NCI-H460 (cell line): Measurements from ENCODE around the gene CIRBP. TPM values are rescaled to one million over a fixed set of nuclear protein-coding genes. Genes with fewer than 3 reads are reported as not detected.

Experiments
- DNase-seq: peaks from one replicate; pipeline ENCODE4 v3.0.0-alpha.2; 2016; ENCODE audit warnings: low read depth; ENCODE audit errors: extremely low read depth
- total RNA-seq: library from RNA; depleted of rRNA; stranded (reverse); fragments of >200 nt; shearing (Covaris generic); gene quantifications from 2 replicates; pipeline ENCODE4 v1.2.3, GENCODE V29; 2014

Gene CIRBP
- total RNA-seq, 1 experiment from 2014 or later: 148 TPM

DNA sequence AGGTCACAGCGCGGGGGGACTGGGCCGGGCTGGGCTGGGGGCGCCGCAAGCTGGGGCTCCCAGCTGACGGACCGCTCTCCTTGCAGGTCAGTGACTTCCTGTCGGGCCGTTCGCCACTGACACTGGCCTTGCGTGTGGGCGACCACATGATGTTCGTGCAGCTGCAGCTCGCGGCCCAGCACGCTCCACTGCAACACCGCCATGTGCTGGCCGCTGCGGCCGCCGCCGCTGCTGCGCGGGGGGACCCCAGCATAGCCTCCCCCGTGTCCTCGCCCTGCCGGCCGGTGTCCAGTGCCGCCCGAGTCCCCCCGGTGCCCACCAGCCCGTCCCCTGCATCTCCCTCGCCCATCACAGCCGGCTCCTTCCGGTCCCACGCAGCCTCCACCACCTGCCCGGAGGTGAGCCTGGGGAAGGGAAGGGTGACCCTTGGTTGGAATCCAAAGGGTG, 15.0 kb upstream of the CIRBP start:
- DNase-seq: no peak

DNA sequence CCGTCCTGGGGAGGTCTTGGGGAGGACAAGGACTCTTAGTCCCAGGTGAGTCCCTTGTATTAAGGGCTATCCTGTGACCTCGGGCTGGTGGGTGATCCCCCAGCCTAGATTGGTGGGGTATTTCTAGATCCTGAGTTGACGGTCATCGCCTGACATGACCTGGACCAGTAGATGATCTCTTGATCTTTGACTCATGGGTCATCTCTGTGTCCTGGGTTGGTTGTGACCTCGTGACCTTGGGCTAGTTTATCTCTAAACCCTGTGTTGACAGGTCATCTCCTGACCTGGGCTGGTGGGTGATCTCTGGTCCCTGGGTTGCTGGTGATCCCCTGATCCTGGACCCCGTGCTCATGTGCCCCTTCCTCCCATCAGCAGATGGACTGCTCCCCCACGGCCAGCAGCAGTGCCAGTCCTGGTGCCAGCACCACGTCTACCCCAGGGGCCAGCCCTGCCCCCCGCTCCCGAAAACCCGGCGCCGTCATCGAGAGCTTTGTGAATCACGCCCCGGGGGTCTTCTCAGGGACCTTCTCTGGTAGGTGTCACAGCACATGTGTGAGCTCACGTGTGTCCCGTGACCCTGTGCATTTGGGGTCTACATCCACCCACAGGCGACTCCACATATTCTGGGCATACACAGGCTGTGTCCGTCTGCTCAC, 14.5 kb upstream of the CIRBP start:
- DNase-seq: no peak

DNA sequence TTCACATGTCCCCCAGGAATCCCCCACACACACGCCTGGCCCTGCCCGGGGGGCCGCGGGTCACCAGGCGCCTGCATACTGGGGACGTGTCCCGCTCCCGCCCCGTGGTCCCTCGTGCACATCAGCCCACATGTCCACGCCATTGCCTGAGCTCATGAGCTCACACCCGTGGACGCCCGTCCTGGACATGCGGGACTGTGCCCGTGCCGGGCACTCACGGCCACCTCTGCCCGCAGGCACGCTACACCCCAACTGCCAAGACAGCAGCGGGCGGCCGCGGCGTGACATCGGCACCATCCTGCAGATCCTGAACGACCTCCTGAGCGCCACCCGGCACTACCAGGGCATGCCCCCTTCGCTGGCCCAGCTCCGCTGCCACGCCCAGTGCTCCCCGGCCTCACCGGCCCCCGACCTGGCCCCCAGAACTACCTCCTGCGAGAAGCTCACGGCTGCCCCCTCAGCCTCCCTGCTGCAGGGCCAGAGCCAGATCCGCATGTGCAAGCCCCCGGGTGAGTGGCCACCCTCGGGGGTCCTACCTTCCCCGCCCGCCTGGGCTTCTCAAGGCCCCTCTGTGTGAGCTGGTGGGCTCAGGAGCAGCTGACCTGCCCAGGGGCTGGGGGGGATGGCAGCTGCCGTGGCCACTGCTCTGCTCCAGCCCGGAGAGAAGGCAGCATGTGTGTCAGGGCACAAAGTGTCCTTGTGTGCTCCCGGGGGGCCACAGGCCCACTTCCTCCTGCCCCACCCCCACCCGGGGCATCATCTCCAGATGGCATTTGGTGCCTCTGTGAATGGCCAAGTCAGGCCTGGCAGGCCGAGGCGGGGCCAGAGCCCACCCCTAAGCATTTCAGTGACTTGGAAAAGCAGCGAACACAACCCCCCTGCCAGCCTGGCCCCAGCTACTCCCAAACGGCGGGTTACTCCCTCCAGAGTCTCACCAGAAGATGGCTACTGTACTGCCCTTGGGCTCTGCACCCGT, 13.7 kb upstream of the CIRBP start:
- DNase-seq: no peak

DNA sequence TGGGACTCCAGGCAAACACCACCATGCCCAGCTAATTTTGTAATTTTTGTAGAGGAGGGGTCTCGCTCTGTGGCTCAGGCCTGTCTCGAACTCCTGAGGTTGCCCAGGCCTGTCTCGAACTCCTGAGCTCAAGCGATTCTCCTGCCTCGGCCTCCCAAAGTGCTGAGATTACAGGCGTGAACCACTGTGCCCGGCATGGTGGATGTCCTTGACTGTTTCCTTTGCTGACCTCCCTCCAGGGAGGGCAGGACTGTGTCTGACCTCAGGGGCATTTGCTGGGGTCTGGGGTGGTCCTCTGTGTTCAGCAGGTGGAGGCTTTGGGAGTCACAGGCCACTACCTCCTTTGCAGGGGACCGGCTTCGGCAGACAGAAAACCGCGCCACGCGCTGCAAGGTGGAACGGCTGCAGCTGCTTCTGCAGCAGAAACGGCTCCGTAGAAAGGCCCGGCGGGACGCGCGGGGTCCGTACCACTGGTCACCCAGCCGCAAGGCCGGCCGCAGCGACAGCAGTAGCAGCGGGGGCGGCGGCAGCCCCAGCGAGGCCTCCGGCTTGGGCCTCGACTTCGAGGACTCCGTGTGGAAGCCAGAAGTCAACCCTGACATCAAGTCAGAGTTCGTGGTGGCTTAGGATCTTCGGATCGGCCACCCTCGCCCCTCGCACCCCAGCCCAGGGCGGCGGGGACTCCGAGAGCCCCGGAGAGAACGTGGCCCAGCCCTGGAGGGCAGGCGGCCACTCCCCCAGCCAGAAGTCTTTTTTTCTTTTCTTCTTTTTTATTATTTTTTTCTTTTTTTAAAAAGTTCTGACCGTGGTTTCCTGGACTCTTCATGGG, 12.3 kb upstream of the CIRBP start:
- no peak for DNase-seq

DNA sequence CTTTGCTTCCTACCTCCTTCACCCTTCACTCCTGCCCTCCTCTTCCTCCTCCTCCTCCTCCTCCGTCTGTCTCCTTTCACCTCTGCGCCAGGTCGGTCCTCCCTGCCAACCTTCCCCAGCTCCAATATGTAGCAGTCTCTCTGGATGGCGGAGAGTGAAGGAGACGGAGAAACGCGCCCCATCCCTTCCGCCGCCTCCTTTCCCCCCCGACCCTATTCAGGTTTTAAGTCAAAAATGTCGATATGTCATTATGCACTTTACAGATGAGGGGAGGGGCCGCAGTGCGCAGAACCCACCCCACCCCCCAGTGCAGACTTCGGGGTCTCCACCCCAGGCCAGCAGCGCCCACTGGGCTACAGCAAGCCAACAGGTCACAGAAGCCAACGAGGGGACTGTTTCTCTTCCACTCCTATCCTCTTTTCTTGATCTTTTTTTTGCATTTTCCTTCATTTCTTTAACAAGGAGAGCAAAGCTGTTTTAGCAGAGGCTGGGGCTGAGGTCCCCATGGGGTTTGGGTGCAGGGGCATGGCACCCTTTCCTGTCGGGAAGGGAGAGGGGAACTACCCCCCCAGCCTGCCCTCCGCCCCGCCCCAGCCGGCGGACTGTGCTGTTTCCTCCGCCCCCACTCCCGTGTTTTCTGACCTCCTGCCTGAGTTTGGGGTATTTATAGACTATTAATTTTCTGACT, 11.5 kb upstream of the CIRBP start:
- no peak for DNase-seq

DNA sequence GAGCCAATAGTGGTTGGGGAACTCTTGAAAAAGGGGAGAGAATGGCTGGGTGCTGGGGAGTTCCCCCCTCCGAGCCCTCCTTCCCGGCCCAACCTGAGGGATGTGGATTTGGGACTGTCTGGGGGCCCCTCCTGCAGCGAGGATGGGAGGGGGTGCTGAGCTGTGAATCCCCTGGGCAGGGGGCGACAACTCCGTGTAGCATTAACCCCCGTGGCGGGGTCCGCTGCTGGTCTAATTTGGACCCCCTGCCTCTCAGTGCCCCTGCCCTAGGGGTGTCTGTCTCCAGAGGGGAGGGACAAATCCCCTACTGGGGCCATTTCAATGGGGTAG, 11.0 kb upstream of the CIRBP start:
- no peak for DNase-seq

DNA sequence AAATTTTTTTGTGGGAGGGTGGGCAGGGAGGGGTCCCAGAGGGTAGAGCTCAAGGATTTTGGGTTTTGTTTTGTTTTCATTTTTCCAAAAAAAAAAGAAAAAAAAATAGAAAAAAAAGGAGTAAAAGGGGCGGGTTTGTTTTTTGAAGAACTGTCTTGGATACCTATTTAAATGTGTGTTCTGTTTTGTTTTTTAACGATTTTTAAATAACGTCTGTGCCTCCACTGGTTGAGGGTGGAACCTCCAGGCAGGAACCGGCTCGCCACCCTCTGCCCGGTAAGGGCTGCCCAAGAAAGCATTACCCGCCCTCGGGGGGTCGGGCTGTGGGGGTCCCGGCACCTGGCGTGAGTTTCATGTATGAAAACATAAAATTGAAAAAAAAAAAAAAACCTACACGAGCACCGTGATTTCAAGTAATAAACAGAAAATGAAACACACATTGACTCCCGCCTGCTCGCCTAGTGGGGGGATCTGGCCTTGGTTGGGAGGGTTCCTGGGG, 10.4 kb upstream of the CIRBP start:
- DNase-seq: no peak

DNA sequence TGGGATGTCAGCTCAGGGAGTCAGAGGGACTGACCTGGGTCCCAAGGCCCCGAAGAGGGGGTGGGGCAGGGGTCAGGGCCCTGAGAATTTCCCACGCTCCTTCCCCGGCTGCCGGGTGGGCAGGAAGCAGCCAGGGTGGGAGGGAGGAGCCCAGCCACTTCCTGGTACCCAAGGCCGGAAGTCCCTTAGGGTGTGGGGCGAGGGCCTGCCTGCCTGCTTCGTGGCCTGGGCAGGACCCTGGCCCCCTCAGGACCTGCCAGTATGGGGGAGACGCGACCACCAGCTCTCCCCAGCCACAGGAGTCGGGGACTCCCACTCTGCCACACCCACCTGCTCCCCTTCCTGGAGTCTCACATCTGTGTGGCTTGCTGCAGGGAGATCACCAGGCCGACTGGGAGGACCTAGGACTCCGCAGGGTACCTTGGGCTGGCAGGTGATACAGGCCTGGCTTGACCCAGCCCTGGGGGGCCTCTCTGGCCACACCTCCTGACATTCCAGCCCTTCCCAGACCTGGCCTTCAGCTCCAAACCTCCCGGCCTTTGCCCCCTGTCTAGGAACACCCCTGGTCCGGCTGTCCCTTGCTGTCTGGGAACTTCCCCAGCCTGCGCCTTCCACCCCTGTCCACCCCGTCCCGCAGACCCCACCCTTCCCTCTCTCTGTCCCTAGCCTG, 9.8 kb upstream of the CIRBP start:
- DNase-seq: peak; percentile 52

DNA sequence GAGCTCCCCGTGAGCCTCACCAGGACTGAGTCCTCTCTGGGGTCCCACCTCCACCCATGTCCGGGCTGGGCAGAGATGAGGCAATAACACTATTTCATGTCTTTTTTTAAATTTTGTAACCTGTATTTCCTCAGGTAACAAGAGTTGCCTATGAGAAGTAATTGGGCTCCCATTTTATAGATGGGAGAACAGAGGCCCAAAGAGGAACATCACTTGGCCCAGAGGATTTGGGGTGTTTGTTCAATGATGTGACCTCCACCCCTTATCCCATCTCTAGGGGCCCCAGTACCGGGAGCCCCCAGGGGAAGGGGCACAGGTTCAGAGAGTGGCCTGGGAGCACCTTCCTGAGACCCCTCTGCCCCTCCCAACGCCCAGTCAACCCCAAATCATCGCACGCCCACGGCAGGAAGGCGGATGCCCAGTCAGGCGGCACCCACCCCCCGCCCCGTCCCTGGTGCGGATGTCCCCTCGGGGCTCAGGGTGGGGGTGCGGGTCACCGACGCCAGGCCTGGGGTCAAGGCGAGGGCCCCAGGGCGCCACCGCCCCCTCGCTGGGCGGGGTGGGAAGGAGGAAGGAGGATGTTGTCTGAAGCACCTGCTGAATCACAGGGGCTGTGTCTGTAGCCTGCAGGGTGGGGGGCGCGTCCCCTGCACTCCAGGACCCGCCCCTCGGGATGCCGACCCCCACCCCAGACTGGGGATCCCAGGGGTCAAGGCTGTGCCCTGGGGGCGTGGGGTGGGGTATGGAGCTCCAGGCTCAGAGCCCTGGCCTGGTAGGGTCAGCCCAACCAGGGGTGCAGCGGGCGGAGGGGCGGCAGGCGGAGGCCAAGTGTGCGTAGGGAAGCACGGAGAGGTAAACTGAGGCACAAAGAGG, 9.0 kb upstream of the CIRBP start:
- no peak for DNase-seq

DNA sequence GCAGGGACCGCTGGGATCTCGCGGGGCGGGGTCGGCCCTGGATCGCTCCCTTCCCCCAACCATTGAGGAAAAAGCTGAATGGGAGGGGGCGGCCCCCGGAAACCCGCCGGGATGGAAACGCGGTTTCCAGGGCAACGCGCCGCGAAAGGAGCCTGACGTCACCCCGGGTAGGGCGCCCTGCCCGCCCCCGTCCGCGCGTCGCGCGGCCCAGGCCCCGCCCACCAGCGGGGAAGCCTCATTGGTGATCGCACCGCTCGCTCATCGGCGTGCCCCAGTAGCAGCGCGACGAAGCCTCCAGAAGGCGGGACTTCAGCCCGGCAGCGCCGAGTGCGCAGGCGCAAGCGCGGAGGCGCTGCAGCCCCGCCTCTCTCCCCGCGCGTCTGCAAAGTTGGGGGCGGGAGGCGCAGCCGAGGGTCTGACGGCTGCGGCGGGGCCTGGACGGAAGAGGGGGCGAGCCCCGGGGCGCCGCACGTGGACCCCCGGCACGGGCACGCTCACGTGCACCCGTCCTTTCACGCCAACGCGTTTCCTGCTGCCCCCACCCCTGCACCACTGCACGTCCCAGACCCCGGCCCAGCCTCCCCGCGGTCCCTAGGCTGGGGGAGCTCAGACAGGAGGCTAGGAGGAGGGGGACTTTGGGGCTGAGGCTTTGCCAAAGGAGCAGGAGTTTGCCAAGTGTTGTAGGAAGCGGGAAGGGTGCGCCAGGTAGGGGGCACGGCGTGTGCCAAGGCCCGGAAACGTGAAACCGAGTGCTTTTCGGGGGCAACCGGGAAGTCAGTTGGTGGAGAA, 8.2 kb upstream of the CIRBP start:
- DNase-seq: peak; percentile 91

DNA sequence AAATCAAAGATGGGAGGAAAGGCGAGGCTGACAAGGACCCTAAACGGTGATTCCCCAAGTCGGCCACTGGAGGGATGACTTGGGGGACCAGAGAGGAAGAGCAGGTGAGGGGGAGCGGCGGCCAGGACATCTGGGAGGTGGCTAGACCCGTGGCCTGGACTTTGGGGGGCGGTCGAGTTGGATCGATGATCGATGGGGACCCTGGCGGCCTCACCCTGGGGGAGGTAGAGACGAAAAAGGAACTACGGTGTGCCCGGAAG, 7.7 kb upstream of the CIRBP start:
- no peak for DNase-seq

DNA sequence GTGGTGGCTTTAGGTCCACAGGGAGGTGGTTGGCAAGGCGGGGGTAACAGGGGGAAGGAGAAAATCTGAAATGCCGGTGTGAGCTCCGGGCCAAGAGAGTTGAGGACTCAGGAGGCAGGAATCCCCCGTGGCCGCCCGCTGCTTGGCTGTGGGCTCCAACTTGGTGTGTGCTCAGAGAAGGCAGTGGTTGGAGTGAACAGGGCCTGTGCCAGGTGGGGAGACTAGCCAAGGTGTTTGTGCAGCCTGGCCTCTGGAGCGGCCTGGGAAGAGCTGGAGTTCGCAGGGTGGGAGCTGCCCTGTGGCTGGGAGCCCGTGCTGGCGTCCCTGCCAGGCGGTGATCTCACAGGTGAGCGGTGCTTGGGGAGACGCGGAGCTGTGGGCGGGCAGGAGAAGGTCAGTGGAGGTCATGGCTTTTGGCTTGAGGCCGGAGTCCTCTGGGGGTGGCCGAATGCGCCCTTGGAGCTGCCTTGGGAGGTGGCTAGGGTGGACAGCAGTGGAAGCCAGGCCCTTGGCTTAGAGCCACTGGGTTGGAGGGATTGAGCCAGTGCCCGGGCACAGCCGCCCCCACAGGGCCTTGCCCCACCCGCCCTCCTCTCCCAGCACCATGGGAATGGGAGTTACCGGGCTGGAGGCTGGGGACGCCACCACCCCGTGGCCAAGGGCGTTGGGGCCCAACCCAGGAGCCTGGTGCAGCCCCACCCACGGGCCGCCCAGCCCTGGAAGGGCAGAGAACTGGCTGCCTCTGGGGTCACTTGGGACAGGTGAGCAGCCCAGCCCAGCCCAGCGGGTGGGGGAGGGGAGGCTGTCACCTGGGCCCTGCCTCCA, 7.1 kb upstream of the CIRBP start:
- DNase-seq: no peak

DNA sequence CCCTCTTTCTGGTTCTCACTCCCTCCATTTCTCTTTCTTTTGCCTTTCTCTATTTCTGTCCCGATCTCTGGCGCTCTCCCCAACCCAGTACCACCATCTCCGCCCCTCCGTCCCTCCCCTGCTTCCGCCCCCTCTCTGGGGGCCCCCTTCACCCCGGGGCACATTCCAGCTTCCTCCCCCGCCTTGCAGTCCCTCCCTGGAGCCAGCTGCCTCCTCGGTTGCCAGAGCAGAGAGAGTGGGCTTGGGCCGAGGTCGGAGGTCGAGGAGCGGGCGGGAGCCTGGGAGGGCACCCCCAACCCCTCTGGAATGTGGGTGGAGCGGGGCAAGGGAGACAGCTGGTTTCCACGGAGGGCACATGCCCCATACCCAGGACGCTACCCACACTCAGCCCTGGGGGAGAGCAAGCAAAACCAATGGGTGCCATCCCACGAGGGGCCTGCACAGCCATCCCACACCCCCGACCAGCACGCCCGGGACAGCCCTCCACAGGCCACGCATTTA, 6.5 kb upstream of the CIRBP start:
- DNase-seq: no peak

DNA sequence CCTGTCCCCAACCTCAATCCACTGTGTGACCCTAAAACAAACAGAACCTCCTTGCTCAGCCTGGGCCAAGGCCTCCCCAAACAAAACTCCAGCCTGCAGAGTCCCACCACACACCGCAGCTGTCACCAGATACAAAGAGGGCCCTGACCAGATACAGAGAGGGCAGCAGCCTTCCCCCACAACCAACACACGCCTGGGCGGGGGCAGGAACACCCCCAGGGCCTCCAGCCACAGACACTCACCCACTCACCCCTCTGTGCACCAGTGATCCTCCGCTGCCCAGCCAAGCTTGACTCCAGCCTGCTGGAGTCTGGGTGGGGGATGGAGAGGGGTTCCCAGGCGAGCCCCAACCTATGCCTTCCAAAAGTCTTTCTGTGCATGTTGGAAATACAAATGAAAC, 5.9 kb upstream of the CIRBP start:
- no peak for DNase-seq

DNA sequence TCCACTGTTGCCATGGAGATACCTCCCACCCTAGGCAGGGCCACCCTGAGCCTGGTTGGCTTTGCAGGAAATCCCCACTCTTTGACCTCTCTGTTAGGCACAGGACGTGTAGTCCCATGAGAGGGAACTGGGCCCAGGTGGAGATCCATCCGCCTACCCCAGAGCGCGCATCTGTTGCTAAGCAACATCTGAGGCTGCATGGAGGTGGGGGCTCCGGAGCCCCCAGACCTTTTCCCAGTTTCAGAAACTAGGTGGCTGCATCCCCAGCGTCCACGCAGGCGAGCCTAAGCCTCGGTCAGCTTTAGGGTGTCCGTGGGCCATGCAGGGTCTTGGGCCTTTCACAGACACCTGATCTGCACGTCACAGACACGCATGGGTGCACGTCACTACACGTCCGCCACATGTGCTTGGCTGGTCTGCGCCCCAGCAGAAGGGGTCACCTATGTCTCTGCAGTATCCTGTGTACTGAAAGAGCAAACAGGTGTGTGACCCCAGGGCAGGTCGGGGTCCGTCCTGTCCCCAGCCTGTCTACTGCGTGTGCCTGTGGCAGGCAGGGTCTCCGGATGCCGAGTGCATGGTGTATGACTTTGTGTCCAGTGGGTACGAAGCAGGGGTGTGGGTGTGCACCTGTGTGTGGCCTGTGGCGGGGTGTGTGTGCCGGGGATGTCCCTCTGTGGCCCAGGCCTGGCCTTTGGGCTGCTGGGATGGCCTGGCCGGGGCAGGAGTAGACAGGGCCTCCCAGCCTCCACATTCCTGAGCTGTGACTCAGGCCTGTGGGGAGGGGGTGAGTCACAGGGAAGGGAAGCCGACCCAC, 4.1 kb upstream of the CIRBP start:
- peak; percentile 80 for DNase-seq

DNA sequence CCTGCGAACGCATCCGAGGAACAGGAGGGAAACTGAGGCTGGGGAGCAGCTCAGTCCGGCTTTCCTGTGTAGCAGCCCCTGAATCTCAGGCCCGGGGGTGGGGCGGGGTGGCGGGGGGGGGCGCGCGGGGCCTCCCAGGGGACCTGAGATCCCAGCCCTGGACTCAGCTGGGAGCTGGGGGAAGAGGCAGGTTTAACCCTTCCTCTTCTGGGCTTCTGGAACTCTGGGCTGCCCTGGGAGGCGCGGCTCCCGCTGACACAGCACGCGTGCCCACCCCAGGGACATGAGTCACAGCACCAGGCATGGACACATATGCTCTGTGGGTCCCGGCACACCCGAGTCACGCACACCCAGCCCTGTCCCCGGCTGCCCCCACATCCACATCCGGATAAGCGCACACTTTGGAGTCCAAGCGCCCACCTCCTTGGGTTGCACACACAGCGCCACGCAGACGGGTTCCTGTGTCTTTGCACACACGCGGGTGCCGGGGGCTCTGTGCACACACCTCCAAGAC, 3.5 kb upstream of the CIRBP start:
- no peak for DNase-seq
